Measurements from ENCODE around the gene AKAP5. TPM values are rescaled to one million over a fixed set of nuclear protein-coding genes. Genes with fewer than 3 reads are reported as not detected.
A peak's percentile ranks its signal among the peaks of the same experiment; 100 is the strongest.

The AKAP5 gene
- total RNA-seq, 2 donors from 2014 or later = 0.51 to 0.82 TPM

GRCh38 chr14:64502887-64503433, 37.7 kb downstream of the AKAP5 start:
- no peaks in the 10 kb centered on the region for H3K9me3 ChIP-seq
- DNase-seq (ENCODE audit: low spot score) = peak; percentile 63
- peaks cover 6% of the 10 kb centered on the region for H3K4me1 ChIP-seq (replicated peaks)
- intact Hi-C loops (cut with DNase I) = no loop called here
- WGBS = under 1% methylated on average over 28 of the region's 29 CpGs
- H3K27ac ChIP-seq = peak overlapping the region; percentile 98 to 99
- peak overlapping the region; percentile 87 to 92 for H3K4me3 ChIP-seq
- no peaks in the 10 kb centered on the region for H3K27me3 ChIP-seq (replicated peaks; ENCODE audit: insufficient read depth)
- TF ChIP-seq CTCF (IDR thresholded peaks at IDR 0.05) (no peak), POLR2AphosphoS5 (IDR thresholded peaks at IDR 0.05) (peak; percentile 14), POLR2A (IDR thresholded peaks at IDR 0.05) (no peak)
- no peaks in the 10 kb centered on the region for H3K36me3 ChIP-seq

- peak; percentile 83 for DNase-seq (ENCODE audit: low spot score)
- Histone ChIP-seq H3K36me3 (no peaks in the 10 kb centered on the region), H3K27me3 (replicated peaks; ENCODE audit: insufficient read depth) (no peaks in the 10 kb centered on the region), H3K27ac (peak within 1 kb of the TSS; percentile 98 to 99), H3K4me3 (peak within 1 kb of the TSS; percentile 87 to 92), H3K4me1 (replicated peaks) (peaks cover 6% of the 10 kb centered on the region), H3K9me3 (no peaks in the 10 kb centered on the region)
- intact Hi-C loops (cut with DNase I) = no loop called here
- TF ChIP-seq CTCF (IDR thresholded peaks at IDR 0.05) = peak in 1 of 4 experiments; percentile 15
- TF ChIP-seq POLR2AphosphoS5 (IDR thresholded peaks at IDR 0.05) = peak; percentile 58
- peak; percentile 79 for TF ChIP-seq POLR2A (IDR thresholded peaks at IDR 0.05)
- 1% methylated on average over 62 of the region's 87 CpGs for WGBS
Observed at GRCh38 chr14:64503434-64504309, 38.4 kb downstream of the AKAP5 start, which contains the start of gene ZBTB25. ZBTB25 (minus strand) TSS chr14:64503838; CDS start chr14:64490533, 13,305 bp downstream.

- 0% methylated on average over 42 of the region's 63 CpGs for WGBS
- H3K4me1 ChIP-seq (replicated peaks) = peaks cover 6% of the 10 kb centered on the region
Observed at GRCh38 chr14:64504310-64504896, 39.1 kb downstream of the AKAP5 start, which contains the start of gene ZBTB1. ZBTB1 (plus strand) TSS chr14:64504770; CDS start chr14:64521505, 16,735 bp downstream.

More at GRCh38 chr14:64504310-64504896, 39.1 kb downstream of the AKAP5 start, which contains the start of gene ZBTB1:
- Histone ChIP-seq H3K27ac (peak within 1 kb of the TSS; percentile 98 to 99), H3K9me3 (no peaks in the 10 kb centered on the region), H3K4me3 (peak within 1 kb of the TSS; percentile 87 to 92), H3K27me3 (replicated peaks; ENCODE audit: insufficient read depth) (no peaks in the 10 kb centered on the region), H3K36me3 (no peaks in the 10 kb centered on the region)
- DNase-seq (ENCODE audit: low spot score) = peak; percentile 73
- TF ChIP-seq POLR2AphosphoS5 (IDR thresholded peaks at IDR 0.05) = no peak
- TF ChIP-seq CTCF (IDR thresholded peaks at IDR 0.05) = peak in 1 of 4 experiments; percentile 4
- TF ChIP-seq POLR2A (IDR thresholded peaks at IDR 0.05) = peak; percentile 63
- intact Hi-C loops (cut with DNase I) = no loop called here
